ENCODE data around the gene ROPN1B.
"Not testable (repeated sequence)": the region's sequence is repeated elsewhere in the genome, so short reads cannot be mapped to it uniquely, and the experiment has no call there.

Gene ROPN1B

GRCh38 chr3:125968701-125969592, at the start of gene ROPN1B:
Gene ROPN1B (plus strand): TSS chr3:125969178. CDS start chr3:125972055, 2,877 bp downstream.
- not testable (repeated sequence) for DNase-seq (ENCODE audit: low read depth, low spot score); H3K9me3 ChIP-seq (ENCODE audit: control insufficient read depth, insufficient read depth, low read length); H3K4me1 ChIP-seq (ENCODE audit: control insufficient read depth, insufficient read depth, low read length); H3K4me3 ChIP-seq (ENCODE audit: low read length); H3K36me3 ChIP-seq (ENCODE audit: control insufficient read depth, insufficient read depth, low read length); H3K27ac ChIP-seq (ENCODE audit: low read length); H3K27me3 ChIP-seq (ENCODE audit: control insufficient read depth, insufficient read depth, low read length)
- WGBS (ENCODE audit: insufficient coverage, insufficient read length), result no CpG with 5 or more reads among the region's 50 CpGs

- DNase-seq (ENCODE audit: low read depth, low spot score), result not testable (repeated sequence)
- no CpG with 5 or more reads among the region's 10 CpGs for WGBS (ENCODE audit: insufficient coverage, insufficient read length)
Measured at GRCh38 chr3:125920191-125920590, 48.8 kb upstream of the ROPN1B start.

GRCh38 chr3:125920751-125921279, 48.2 kb upstream of the ROPN1B start:
- H3K4me1 ChIP-seq (ENCODE audit: control insufficient read depth, insufficient read depth, low read length); H3K27ac ChIP-seq (ENCODE audit: low read length); H3K4me3 ChIP-seq (ENCODE audit: low read length); H3K27me3 ChIP-seq (ENCODE audit: control insufficient read depth, insufficient read depth, low read length); H3K36me3 ChIP-seq (ENCODE audit: control insufficient read depth, insufficient read depth, low read length); H3K9me3 ChIP-seq (ENCODE audit: control insufficient read depth, insufficient read depth, low read length); DNase-seq (ENCODE audit: low read depth, low spot score): not testable (repeated sequence)
- no CpG with 5 or more reads among the region's 14 CpGs for WGBS (ENCODE audit: insufficient coverage, insufficient read length)

More at GRCh38 chr3:125920191-125920590, 48.8 kb upstream of the ROPN1B start:
- H3K4me3 ChIP-seq (ENCODE audit: low read length); H3K36me3 ChIP-seq (ENCODE audit: control insufficient read depth, insufficient read depth, low read length); H3K27ac ChIP-seq (ENCODE audit: low read length); H3K4me1 ChIP-seq (ENCODE audit: control insufficient read depth, insufficient read depth, low read length); H3K27me3 ChIP-seq (ENCODE audit: control insufficient read depth, insufficient read depth, low read length); H3K9me3 ChIP-seq (ENCODE audit: control insufficient read depth, insufficient read depth, low read length): not testable (repeated sequence)

GRCh38 chr3:125921712-125922111, 47.3 kb upstream of the ROPN1B start:
- not testable (repeated sequence) for H3K36me3 ChIP-seq (ENCODE audit: control insufficient read depth, insufficient read depth, low read length); H3K27me3 ChIP-seq (ENCODE audit: control insufficient read depth, insufficient read depth, low read length); H3K9me3 ChIP-seq (ENCODE audit: control insufficient read depth, insufficient read depth, low read length); H3K27ac ChIP-seq (ENCODE audit: low read length); H3K4me3 ChIP-seq (ENCODE audit: low read length); H3K4me1 ChIP-seq (ENCODE audit: control insufficient read depth, insufficient read depth, low read length); DNase-seq (ENCODE audit: low read depth, low spot score)
- WGBS (ENCODE audit: insufficient coverage, insufficient read length), result no CpG with 5 or more reads among the region's 5 CpGs

GRCh38 chr3:125923324-125924115, 45.5 kb upstream of the ROPN1B start:
- not testable (repeated sequence) for H3K27ac ChIP-seq (ENCODE audit: low read length); DNase-seq (ENCODE audit: low read depth, low spot score); H3K27me3 ChIP-seq (ENCODE audit: control insufficient read depth, insufficient read depth, low read length); H3K4me3 ChIP-seq (ENCODE audit: low read length); H3K36me3 ChIP-seq (ENCODE audit: control insufficient read depth, insufficient read depth, low read length); H3K9me3 ChIP-seq (ENCODE audit: control insufficient read depth, insufficient read depth, low read length); H3K4me1 ChIP-seq (ENCODE audit: control insufficient read depth, insufficient read depth, low read length)
- WGBS (ENCODE audit: insufficient coverage, insufficient read length), result no CpG with 5 or more reads among the region's 16 CpGs

- not testable (repeated sequence) for H3K36me3 ChIP-seq (ENCODE audit: control insufficient read depth, insufficient read depth, low read length); H3K9me3 ChIP-seq (ENCODE audit: control insufficient read depth, insufficient read depth, low read length); H3K27me3 ChIP-seq (ENCODE audit: control insufficient read depth, insufficient read depth, low read length); DNase-seq (ENCODE audit: low read depth, low spot score); H3K27ac ChIP-seq (ENCODE audit: low read length); H3K4me3 ChIP-seq (ENCODE audit: low read length); H3K4me1 ChIP-seq (ENCODE audit: control insufficient read depth, insufficient read depth, low read length)
- WGBS (ENCODE audit: insufficient coverage, insufficient read length), result no CpG with 5 or more reads among the region's 9 CpGs
Measured at GRCh38 chr3:125924276-125924675, 44.7 kb upstream of the ROPN1B start.

- WGBS (ENCODE audit: insufficient coverage, insufficient read length), result no CpG with 5 or more reads among the region's 13 CpGs
- H3K4me1 ChIP-seq (ENCODE audit: control insufficient read depth, insufficient read depth, low read length); H3K9me3 ChIP-seq (ENCODE audit: control insufficient read depth, insufficient read depth, low read length); H3K27me3 ChIP-seq (ENCODE audit: control insufficient read depth, insufficient read depth, low read length); DNase-seq (ENCODE audit: low read depth, low spot score); H3K36me3 ChIP-seq (ENCODE audit: control insufficient read depth, insufficient read depth, low read length); H3K4me3 ChIP-seq (ENCODE audit: low read length); H3K27ac ChIP-seq (ENCODE audit: low read length): not testable (repeated sequence)
Measured at GRCh38 chr3:125925727-125926126, 43.3 kb upstream of the ROPN1B start.

GRCh38 chr3:125928771-125929545, 40.0 kb upstream of the ROPN1B start:
- no CpG with 5 or more reads among the region's 22 CpGs for WGBS (ENCODE audit: insufficient coverage, insufficient read length)
- H3K4me3 ChIP-seq (ENCODE audit: low read length); H3K27me3 ChIP-seq (ENCODE audit: control insufficient read depth, insufficient read depth, low read length); H3K9me3 ChIP-seq (ENCODE audit: control insufficient read depth, insufficient read depth, low read length); H3K27ac ChIP-seq (ENCODE audit: low read length); DNase-seq (ENCODE audit: low read depth, low spot score); H3K36me3 ChIP-seq (ENCODE audit: control insufficient read depth, insufficient read depth, low read length); H3K4me1 ChIP-seq (ENCODE audit: control insufficient read depth, insufficient read depth, low read length): not testable (repeated sequence)

GRCh38 chr3:125929765-125930164, 39.2 kb upstream of the ROPN1B start:
- not testable (repeated sequence) for DNase-seq (ENCODE audit: low read depth, low spot score); H3K27ac ChIP-seq (ENCODE audit: low read length); H3K27me3 ChIP-seq (ENCODE audit: control insufficient read depth, insufficient read depth, low read length); H3K4me3 ChIP-seq (ENCODE audit: low read length); H3K4me1 ChIP-seq (ENCODE audit: control insufficient read depth, insufficient read depth, low read length); H3K9me3 ChIP-seq (ENCODE audit: control insufficient read depth, insufficient read depth, low read length); H3K36me3 ChIP-seq (ENCODE audit: control insufficient read depth, insufficient read depth, low read length)
- no CpG with 5 or more reads among the region's 5 CpGs for WGBS (ENCODE audit: insufficient coverage, insufficient read length)

- not testable (repeated sequence) for H3K9me3 ChIP-seq (ENCODE audit: control insufficient read depth, insufficient read depth, low read length); H3K27me3 ChIP-seq (ENCODE audit: control insufficient read depth, insufficient read depth, low read length); H3K36me3 ChIP-seq (ENCODE audit: control insufficient read depth, insufficient read depth, low read length); H3K4me1 ChIP-seq (ENCODE audit: control insufficient read depth, insufficient read depth, low read length); H3K4me3 ChIP-seq (ENCODE audit: low read length); DNase-seq (ENCODE audit: low read depth, low spot score); H3K27ac ChIP-seq (ENCODE audit: low read length)
- WGBS (ENCODE audit: insufficient coverage, insufficient read length), result no CpG with 5 or more reads among the region's 14 CpGs
Measured at GRCh38 chr3:125931355-125931880, 37.6 kb upstream of the ROPN1B start.
